KG1 (cell line): ENCODE results near the gene ZNF212.
"Not testable (repeated sequence)": the region's sequence is repeated elsewhere in the genome, so short reads cannot be mapped to it uniquely, and the experiment has no call there.

Experiments
- DNase-seq: peaks from one replicate; lab custom pipeline; 2025; lab: John Stamatoyannopoulos, UW

Gene ZNF212

DNA sequence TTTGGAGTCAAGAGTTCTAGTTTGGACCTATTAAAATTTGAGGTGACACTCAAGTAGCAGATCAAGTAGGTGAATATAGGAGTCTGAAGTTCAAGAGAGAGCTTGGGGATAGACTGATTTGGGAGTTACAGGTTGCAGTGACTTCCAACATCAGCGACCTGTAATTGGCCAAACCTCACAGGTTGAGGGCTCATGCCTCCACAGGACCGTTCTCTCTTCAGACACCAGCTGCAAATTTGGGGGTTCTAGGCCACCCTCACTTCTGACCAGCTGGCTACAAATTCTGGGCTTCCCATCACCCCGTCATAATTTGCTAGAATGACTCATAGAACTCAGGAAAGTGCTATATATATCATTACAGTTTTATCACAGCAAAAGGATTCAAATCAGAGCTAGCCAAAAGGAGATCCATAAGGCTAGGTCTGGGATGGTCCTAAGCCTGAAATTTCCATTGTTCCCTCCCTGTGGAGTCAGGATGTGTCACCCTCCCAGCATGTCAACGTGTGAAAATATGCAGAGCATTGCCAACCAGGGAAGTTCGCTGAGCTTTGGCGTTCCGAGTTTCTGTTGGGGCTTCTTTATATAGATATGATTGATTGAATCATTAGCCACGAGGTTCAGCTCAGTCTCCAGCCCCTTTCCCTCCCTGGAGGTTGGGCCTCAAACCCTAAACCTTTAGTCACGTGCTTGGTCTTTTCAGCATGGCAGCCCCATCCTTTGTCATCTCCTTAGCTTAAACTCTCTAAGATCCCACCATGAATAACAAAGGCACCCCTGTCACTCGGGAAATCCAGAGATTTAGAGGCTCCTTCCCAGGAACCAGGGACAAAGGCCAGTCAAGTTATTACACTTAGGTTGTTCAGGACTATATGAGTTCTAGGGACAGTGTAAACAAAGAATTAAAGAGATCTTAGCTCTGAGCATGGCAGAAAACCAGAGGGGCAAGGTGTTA is 20.7 kb upstream of the ZNF212 start:
- no peak for DNase-seq

DNA sequence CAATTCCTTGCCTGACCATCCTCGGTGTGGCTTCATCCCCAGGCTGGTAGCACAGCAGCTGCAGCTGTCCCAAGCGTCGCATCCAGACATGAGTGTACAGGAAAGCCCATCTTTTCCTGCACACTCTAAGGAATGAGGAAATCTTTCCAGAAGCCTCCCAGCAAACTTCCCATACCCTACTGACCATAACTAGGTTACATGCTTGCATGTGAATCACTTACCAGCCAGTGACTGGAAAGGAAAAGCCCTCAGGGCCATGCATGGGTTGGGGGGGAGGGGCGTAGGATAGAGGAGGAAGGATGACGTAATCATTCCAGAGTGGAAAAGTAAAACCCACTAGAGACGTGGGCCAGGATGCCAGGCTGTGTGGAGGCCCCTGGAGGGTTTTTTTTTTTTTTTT is 18.9 kb upstream of the ZNF212 start:
- no peak for DNase-seq

DNA sequence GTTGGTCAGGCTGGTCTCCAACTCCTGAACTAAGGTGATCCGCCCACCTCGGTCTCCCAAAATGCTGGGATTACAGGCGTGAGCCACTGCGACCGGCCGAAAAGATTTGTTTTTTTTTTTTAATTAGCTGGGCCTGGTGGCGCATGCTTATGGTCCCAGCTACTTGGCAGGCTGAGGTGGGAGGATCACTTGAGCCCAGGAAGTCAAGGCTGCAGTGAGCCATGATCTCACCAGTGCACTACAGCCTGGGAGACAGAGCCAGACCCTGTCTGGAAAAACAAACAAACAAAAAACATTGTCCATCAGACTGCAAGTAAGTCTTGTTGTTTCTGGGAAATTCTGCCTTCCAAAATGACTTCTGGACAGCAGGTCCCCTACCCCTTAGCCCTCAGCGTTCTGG is 16.3 kb upstream of the ZNF212 start:
- no peak for DNase-seq

DNA sequence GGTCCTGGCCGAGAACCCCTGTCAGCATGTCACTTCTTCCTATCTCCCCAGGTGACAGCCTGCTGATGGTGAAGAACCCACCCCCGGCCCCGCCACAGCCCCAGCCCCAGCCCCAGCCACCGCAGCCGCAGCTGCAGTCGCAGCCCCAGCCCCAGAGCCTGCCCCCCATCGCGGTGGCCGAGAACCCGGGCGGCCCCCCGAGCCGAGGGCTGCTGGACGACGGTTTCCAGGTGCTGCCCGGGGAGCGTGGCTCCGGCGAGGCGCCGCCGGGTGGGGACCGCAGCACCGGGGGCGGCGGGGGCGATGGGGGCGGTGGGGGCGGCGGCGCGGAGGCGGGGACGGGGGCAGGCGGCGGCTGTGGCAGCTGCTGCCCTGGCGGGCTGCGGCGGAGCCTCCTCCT is 15.7 kb upstream of the ZNF212 start:
- no peak for DNase-seq

DNA sequence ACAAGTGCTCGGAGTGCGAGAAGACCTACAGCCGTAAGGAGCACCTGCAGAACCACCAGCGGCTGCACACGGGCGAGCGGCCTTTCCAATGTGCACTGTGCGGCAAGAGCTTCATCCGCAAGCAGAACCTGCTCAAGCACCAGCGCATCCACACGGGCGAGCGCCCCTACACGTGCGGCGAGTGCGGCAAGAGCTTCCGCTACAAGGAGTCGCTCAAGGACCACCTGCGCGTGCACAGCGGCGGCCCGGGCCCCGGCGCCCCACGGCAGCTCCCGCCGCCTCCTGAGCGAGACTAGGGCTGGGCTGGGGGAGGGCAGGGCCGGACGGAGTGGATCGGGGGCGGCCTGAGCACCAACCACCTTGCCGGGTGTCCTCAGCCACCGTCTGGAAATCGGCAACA is 15.1 kb upstream of the ZNF212 start:
- DNase-seq: no peak

DNA sequence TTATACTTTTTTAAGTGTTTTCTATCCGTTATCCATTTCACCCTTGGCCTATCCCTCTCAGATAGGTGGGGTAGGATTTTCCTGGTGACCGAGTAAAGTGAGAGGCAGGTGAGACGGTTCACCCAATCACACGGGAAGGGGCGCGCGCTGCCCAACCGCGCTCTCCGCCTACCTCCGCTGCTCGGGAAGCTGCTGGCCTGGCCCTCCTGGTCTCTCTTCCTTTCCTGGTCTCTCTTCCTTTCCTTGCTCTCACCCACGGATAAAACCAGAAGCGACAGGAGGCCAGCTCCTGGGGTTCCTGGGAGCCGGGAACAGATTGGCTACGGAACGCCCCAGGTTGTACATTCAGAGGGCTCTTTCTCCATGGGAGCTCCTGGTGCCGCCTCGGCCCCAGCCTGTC is 14.3 kb upstream of the ZNF212 start:
- DNase-seq: no peak

DNA sequence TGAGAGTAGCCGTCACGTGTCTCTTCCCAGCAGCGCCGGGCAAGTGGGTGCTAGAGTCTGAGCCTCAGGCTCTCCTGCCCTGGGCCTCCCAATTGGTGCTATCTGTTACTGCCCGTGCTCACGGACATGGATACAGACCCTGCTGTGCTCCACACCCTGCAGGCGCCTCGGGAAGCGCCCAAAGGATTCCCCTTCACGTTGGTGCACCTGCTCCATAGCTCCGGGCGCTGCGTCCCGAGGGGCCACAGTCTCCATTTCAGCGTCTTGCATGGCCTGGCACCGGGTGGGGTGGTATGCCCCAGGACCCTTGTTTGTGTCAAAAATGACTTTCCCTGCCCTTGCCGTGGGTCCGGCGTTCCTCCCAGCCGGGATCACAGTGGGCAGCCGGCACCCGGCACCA is 13.8 kb upstream of the ZNF212 start:
- no peak for DNase-seq

DNA sequence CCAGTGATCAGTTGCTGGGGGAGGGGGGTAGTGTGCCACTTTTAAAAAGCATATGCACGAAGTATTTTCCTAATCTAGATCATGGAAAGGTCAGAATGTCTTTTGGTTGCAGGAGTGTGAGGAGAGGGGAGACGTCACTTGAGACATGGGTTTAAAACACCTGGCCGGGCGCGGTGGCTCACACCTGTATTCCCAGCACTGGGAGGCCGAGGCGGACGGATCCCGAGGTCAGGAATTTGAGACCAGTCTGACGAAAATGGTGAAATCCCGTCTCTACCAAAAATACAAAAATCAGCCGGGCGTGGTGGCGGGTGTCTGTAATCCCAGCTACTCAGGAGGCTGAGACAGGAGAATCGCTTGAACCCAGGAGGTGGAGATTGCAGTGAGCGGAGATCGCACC is 13.1 kb upstream of the ZNF212 start:
- not testable (repeated sequence) for DNase-seq

DNA sequence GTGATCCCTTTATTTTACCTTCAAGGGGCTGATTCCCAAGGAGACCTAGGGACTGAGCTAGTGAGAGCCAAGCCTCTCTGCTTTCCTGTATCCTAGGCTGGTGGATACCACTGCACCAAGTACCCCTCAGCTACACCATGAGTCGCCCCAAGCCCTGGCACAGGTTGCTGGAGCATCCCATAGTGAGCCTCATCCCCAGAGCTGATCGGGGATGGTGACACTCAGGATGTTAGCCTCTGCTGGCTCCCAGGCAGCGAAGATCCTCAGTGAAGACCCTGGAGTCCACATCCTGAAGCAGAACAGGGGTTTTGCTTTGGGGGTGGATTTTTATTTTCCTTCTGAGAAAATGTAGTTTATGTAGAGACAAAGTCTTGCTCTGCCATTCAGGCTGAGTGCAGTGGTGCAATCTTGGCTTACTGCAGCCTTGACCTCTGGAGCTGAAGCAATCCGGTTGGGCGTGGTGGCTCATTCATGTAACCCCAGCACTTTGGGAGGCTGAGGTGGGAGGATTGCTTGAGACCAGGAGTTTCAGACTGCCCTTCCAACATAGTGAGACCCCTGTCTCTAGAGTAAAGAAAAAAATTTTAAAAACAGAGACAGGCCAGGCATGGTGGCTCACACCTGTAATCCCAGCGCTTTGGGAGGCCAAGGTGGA is 12.5 kb upstream of the ZNF212 start:
- no peak for DNase-seq

DNA sequence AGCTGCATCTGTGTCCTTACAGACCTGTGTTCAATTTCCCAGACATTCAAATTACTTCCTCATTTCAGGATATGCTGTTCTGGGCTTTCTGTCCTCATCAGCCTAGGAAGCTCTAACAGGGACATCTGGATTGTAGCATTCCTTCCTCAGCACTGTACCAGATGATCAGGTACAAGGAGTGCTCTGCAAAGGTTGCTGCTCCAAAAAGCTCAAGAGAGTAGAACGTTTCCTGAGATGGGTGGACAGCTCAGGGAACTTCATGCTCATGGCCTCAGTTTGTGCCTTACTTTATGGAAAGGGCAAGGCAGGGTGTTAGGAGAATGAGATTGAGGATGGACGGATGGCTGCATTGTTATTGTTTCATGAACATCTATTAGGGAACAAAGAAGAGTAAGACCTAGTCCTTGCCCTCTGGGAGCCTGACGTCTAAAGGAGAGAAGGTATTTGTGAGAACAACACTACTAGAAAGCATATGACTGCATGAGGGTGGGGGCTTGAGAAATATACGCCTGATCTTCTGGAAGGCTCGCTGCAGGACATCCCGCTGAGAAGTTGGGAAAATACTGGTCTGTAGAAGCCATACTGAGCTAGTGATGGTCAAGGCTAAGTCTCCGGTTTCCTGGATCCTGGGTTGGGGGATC is 10.5 kb upstream of the ZNF212 start:
- no peak for DNase-seq

DNA sequence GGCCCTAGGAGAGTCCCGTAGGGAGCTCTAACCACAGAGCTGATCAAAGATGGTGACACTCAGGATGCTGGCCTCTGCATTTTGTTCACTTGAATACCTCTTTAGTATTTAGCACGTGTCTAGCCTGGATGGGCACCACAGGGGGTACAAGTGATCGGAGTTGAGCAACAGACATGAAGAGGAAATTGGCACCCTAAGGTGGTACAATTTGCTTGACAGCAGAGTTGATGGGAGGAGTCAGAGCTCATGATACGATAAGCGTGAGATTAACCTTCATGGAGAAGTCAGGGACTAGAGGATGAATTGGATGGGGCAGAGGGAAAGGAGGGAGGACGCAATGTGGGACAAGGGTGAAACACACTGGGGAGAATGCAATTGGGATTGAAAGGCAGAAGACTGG is 9.9 kb upstream of the ZNF212 start:
- DNase-seq: no peak

DNA sequence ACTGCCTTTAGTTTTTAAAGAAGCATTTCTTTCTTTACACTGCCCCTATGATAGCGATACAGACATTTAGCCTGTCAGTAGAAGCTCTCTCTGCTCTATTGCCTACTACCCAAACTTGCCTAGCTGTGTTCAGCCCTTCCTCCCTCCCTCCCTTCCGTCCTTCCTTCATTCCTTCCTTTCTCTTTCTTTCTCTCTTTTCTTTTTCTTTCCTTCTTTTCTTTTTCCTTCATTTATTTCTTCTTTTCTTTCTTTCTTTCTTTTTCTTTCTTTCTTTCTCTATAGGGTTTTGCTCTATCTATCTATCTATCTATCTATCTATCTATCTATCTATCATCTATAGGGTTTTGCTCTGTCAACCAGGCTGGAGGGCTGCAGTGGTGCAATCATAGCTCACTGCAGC is 7.1 kb upstream of the ZNF212 start:
- no peak for DNase-seq

DNA sequence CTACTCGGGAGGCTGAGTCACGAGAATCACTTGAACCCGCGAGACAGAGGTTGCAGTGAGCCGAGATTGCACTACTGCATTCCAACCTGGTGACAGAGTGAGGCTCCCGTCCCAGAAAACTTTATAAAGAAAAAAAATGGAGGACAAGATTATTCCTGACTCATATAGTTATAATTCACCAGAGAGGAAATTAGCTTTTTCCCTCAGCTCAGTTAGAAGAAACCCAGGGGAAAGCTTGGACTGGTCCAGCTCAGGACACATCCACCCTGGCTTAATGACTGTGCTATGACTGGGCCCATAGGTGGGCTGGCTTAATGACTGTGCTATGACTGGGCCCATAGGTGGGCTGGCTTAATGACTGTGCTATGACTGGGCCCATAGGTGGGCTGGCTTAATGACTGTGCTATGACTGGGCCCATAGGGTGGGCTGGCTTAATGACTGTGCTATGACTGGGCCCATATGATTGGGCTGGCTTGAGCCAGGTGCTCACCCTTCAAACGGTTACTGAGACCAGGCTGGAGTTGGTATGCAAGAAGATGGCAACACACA is 5.7 kb upstream of the ZNF212 start:
- DNase-seq: not testable (repeated sequence)

DNA sequence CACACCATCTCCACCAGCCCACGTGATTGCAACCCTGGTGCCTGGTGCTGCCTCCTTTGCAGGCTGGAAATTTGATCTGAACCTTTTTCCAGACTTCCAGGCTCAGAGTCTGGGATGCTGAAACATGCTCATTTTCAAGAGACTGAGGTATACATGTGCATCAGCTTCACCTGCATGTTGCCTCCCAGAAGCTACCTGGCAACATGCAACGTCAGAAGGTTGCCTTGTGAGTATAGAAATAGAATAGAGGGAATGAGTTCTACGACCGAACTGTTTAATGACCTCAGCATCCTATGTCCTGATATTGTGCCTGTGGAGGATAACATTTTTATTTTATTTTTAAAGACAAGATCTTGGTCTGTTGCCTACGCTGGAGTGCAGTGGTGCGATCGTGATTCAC is 1.9 kb upstream of the ZNF212 start:
- DNase-seq: no peak

DNA sequence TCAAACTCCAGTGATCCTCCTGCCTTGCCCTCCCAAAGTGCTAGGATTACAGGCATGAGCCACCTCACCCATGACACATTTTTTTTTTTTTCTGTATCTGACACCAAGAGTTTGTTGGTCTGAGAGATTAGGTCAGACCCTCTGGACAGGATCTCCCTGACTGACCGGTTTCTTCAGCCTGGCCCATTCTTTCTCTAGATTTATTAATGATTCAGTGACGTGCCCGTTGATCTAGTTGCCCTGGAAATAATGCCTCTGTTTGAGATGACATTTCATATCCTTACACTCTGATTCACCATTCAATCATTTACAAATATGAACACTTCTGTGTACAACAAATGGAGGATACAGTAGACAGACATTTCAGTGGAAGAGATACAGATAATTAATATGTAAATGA is 1.4 kb upstream of the ZNF212 start:
- no peak for DNase-seq

DNA sequence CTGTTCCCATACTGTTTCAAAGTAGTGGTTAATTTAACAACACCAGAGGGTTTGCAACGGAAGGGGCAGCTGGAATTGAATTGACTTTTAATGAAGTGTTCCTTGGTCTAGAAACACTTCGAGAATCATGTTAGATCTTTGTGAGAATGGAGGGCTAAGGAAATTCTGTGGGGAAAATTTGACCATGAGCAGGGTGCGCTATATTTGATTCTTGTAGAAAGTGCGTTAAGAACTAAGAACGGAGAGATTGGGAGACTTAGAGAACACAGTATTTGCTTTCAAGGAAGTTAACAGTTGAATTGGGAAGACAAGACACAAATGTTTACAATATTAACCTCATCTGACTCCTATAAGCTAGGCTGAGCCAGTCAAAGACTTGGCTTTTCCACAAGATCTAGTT is 1.2 kb downstream of the ZNF212 start:
- no peak for DNase-seq

DNA sequence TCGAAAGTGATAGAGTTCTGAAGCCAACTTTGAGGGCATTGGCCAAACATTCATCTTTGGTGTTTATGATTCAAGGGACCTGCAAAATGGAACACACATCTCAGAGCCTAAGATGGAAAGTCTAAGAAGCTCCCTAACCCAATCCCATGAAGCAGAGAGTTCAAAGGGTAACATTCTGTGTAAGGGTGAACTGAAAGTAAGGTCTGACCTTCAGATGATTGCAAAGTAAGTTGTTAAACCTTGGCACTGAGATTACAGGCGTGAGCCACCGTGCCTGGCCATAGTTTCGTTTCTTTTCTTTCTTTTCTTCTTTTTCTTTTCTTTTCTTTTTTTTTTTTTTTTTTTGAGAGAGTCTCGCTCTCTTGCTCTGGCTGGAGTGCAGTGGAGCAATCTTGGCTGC is 2.2 kb downstream of the ZNF212 start:
- DNase-seq: no peak

DNA sequence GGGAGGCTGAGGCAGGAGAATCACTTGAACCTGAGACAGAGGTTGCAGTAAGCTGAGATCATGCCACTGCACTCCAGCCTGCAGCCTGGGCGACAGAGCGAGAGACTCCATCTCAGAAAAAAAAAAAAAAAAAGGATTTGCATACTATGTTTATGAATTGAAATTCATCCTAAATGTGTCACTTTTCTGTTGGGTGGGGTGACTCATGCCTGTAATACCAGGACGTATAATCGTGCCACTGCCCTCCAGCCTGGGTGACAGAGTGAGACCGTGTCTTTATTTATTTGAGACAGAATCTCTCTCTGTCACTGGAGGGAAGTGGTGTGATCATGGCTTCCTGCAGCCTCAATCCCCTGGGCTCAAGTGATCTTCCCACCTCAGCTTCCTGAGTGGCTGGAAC is 5.8 kb downstream of the ZNF212 start:
- no peak for DNase-seq

DNA sequence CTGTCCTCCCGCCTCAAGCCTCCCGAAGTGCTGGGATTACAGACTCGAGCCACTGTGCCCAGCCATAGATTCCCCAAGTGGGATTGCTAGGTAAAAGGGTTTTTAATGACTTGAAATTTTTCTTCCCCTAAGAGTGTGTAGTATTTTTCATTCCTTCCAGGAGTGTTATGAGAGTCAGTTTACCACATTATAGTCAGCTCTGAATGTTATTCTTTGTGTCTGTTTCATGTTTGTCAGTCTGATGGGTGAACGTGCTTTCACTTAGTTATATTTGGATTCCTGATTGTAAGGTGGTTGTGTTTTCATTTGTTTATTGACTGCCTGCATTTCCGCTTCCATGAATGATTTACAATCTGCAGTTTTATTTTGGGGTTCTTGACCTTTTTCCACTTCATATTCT is 6.3 kb downstream of the ZNF212 start:
- DNase-seq: no peak

DNA sequence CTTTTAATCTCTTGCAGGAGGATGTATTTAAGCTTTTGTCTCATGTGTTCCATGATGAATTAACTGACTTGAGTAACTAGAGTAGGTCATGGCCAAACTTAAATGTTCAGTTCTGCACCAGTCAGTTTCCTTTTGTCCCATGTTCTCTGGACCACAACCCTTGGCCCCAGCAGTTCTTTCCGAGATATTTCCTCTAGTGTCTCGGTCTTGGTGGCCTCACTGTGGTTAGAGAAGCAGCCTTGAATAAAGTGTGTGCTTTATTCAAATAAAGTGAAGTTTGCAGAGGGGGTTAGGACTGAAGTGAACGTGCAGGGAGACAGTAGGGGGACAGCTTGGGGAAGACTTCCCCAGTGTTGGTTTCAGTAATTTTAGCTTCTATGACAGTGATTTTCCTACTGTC is 9.3 kb downstream of the ZNF212 start:
- DNase-seq: no peak

DNA sequence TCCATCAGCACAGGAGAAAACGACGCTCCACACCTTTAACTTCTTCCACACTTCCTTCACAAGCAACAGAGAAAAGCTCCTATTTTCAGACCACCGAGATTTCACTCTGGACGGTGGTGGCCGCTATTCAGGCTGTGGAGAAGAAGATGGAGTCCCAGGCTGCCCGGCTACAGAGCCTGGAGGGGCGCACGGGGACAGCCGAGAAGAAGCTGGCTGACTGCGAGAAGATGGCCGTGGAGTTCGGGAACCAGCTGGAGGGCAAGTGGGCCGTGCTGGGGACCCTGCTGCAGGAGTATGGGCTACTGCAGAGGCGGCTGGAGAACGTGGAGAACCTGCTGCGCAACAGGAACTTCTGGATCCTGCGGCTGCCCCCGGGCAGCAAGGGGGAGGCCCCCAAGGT is 10.7 kb downstream of the ZNF212 start:
- DNase-seq: not testable (repeated sequence)

DNA sequence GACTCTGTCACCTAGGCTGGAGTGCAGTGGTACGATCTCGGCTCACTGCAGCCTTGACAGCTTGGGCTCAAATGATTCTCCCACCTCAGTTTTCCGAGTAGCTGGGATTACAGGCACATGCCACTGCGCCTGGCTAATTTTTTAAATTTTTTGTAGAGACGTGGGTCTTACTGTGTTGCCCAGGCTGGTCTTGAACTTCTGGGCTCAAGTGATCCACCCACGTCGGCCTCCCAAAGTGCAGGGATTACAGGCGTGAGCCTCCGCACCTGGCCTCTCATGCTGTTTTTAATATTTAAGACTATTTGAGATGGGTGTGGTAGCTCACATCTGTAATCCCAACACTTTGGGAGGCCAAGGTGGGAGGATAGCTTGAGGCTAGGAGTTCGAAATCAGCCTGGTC is 12.1 kb downstream of the ZNF212 start:
- DNase-seq: not testable (repeated sequence)

DNA sequence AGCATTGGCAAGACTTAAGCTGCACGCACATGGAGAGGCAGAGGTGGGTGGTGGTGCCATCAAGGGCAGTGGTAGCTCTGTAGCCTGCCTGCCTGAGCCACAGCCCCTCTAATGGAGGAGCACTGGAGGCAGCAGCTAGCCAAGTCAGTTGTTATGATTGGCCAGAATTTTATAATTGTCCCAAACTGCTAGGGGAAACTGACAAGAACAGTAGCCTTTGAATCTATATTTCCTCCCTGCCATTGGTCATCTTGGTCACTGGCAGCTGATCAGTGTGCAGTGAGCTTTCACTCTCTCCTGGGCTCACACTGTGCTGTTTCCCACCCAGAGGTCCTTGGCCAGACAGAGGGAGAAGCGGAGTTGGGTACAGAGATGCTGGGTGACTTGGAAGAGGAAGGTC is 12.9 kb downstream of the ZNF212 start:
- no peak for DNase-seq
